Gastroesophageal sphincter (tissue), 3 donors: ENCODE results near the gene COIL.

Experiments
- CTCF ChIP-seq, 4 experiments: fragments of 200-600 bp in 2 of 4; fragments of 450-650 bp in 2 of 4; sonication (generic) in 1 of 4; IDR thresholded peaks; one replicate each; pipeline ENCODE4 v1.5.1; 2017 to 2019; ENCODE audit warnings: antibody characterized with exemption in 4 of 4, mild to moderate bottlenecking in 2 of 4, moderate library complexity in 2 of 4
- EP300 ChIP-seq: sonication (generic); formaldehyde crosslinking; IDR thresholded peaks from one replicate; pipeline ENCODE4 v1.6.1; 2017; ENCODE audit warnings: antibody characterized with exemption, mild to moderate bottlenecking
- POLR2A ChIP-seq, 2 donors: fragments of 450-650 bp; IDR thresholded peaks; one replicate each; pipeline ENCODE4 v1.6.1; 2017; ENCODE audit warnings: antibody characterized with exemption in 2 of 2, mild to moderate bottlenecking in 2 of 2, moderate library complexity in 1 of 2
- POLR2AphosphoS5 ChIP-seq: sonication (generic); formaldehyde crosslinking; IDR thresholded peaks from one replicate; pipeline ENCODE4 v1.6.1; 2017; ENCODE audit warnings: antibody characterized with exemption

DNA sequence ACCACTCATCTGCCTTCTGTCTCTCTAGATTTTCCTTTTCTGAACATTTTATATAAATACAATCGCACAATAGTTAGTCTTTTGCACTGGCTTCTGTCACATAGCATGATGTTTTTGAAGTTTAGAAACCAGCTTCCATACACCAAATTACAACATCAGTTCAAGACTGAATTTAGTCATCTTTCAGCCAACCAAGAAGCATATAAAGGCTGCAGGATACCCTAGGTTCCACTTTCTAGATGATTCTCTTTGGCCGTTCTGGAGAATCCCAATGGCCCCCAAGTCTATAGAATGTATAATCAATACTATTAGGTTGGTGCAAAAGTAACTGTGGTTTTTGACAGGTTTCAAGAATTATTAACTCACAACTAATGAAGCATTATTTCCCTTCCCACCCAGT, 36.5 kb upstream of the COIL start:
- TF ChIP-seq CTCF (IDR thresholded peaks at IDR 0.05), result no peak
- no peak for TF ChIP-seq POLR2A (IDR thresholded peaks at IDR 0.05)
- TF ChIP-seq POLR2AphosphoS5, result no peak
- no peak for TF ChIP-seq EP300
